Ovary (tissue), 3 donors: ENCODE results near the gene MRM2.

Experiments
- EP300 ChIP-seq: sonication (generic); formaldehyde crosslinking; IDR thresholded peaks from one replicate; pipeline ENCODE4 v1.6.1; 2017; ENCODE audit warnings: antibody characterized with exemption
- POLR2A ChIP-seq: fragments of 450-650 bp; IDR thresholded peaks from one replicate; pipeline ENCODE4 v1.6.1; 2017; ENCODE audit warnings: antibody characterized with exemption, mild to moderate bottlenecking, moderate library complexity
- TF ChIP-seq, protein P1 (sequence below), 3 donors: fragments of 450-650 bp in 2 of 3; fragments of 200-600 bp in 1 of 3; IDR thresholded peaks; one replicate each; pipeline versions ENCODE4 v1.5.1 to v1.8.0; 2016 to 2022; ENCODE audit warnings: antibody characterized with exemption in 3 of 3, mild to moderate bottlenecking in 1 of 3
- donor health status: DM: no; HTN: no; CAD: no.

GRCh38 chr7:2289621-2290020 is 47.6 kb upstream of the MRM2 start:
- TF ChIP-seq, protein P1, sequence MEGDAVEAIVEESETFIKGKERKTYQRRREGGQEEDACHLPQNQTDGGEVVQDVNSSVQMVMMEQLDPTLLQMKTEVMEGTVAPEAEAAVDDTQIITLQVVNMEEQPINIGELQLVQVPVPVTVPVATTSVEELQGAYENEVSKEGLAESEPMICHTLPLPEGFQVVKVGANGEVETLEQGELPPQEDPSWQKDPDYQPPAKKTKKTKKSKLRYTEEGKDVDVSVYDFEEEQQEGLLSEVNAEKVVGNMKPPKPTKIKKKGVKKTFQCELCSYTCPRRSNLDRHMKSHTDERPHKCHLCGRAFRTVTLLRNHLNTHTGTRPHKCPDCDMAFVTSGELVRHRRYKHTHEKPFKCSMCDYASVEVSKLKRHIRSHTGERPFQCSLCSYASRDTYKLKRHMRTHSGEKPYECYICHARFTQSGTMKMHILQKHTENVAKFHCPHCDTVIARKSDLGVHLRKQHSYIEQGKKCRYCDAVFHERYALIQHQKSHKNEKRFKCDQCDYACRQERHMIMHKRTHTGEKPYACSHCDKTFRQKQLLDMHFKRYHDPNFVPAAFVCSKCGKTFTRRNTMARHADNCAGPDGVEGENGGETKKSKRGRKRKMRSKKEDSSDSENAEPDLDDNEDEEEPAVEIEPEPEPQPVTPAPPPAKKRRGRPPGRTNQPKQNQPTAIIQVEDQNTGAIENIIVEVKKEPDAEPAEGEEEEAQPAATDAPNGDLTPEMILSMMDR (IDR thresholded peaks at IDR 0.05): no peak
- TF ChIP-seq EP300 (no peak), POLR2A (no peak)
